Uterus (tissue), 4 donors: Measurements from ENCODE around the gene OR5AK2. TPM values are rescaled to one million over a fixed set of nuclear protein-coding genes. Genes with fewer than 3 reads are reported as not detected.
"Not testable (repeated sequence)": the region's sequence is repeated elsewhere in the genome, so short reads cannot be mapped to it uniquely, and the experiment has no call there.

Source experiments
- DNase-seq, 2 donors: peaks; one replicate each; pipeline ENCODE4 v3.0.0-alpha.2; 2019 to 2020
- H3K27ac ChIP-seq, 2 donors: fragments of 200-600 bp; sonication (generic); 1 replicate in 1 of 2; 2 replicates in 1 of 2; pipeline ENCODE4 v1.5.1; 2016 to 2018
- H3K27me3 ChIP-seq, 2 donors: fragments of 200-600 bp; sonication (generic); one replicate each; pipeline ENCODE4 v1.5.1; 2018 to 2019; ENCODE audit warnings: control low read depth in 1 of 2
- H3K36me3 ChIP-seq, 2 donors: fragments of 200-600 bp; sonication (generic); one replicate each; pipeline ENCODE4 v1.5.1; 2019; ENCODE audit warnings: control low read depth in 1 of 2
- H3K4me1 ChIP-seq, 2 donors: fragments of 200-600 bp; sonication (generic); one replicate each; pipeline ENCODE4 v1.5.1; 2018 to 2019; ENCODE audit warnings: control low read depth in 1 of 2
- H3K4me3 ChIP-seq, 2 donors: fragments of 200-600 bp; sonication (generic); 1 replicate in 1 of 2; 2 replicates in 1 of 2; pipeline ENCODE4 v1.5.1; 2018 to 2019; ENCODE audit warnings: mild to moderate bottlenecking in 1 of 2
- H3K9me3 ChIP-seq, 2 donors: fragments of 200-600 bp; sonication (generic); one replicate each; pipeline ENCODE4 v1.5.1; 2019; ENCODE audit warnings: control low read depth in 1 of 2
- POLR2A ChIP-seq, 2 donors: fragments of 450-650 bp; IDR thresholded peaks; one replicate each; pipeline ENCODE4 v1.6.1; 2016; ENCODE audit warnings: antibody characterized with exemption in 2 of 2, mild to moderate bottlenecking in 1 of 2, moderate library complexity in 1 of 2
- intact Hi-C: fragments of 100-400 bp; cut with DNase I; formaldehyde crosslinking; loops from one replicate; pipeline ENCODE4 v1.15.1; 2023; ENCODE audit warnings: low total_unique reads
- total RNA-seq, 4 donors: library from RNA; depleted of rRNA in 3 of 4; stranded (reverse); fragments of >200 nt in 3 of 4; gene quantifications; one replicate each; pipeline versions ENCODE4 v1.1.0 to v1.2.4, GENCODE V29; 2014 to 2023
- TF ChIP-seq, protein P1 (sequence below), 4 experiments: fragments of 200-600 bp in 2 of 4; fragments of 450-650 bp in 2 of 4; sonication (generic) in 2 of 4; IDR thresholded peaks; one replicate each; pipeline ENCODE4 v1.5.1; 2016 to 2019; ENCODE audit warnings: antibody characterized with exemption in 4 of 4, mild to moderate bottlenecking in 2 of 4, moderate library complexity in 1 of 4
- donor health status: DM: yes; HTN: yes; CAD: no.

Gene OR5AK2, protein sequence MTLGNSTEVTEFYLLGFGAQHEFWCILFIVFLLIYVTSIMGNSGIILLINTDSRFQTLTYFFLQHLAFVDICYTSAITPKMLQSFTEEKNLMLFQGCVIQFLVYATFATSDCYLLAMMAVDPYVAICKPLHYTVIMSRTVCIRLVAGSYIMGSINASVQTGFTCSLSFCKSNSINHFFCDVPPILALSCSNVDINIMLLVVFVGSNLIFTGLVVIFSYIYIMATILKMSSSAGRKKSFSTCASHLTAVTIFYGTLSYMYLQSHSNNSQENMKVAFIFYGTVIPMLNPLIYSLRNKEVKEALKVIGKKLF
- not detected for total RNA-seq

DNA sequence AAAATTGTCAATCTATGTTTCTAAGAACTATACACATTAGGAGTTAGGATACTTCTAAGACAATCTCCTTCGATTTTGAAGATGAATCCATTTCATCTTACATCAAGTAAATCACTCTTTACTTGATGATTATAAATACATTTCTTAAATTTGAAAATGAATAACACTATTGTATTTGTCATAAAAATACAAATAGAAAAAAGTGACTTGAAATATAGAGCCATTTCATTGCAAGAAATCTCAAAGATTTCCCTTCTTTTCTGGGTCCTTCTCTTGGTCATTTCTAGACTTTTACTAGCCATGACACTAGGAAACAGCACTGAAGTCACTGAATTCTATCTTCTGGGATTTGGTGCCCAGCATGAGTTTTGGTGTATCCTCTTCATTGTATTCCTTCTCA lies at the start of gene OR5AK2:
Gene OR5AK2, plus strand, starts transcription at position 301 of the 400 bp plus-strand sequence. Its CDS starts 0 bp downstream, at position 301.
- no peak for TF ChIP-seq POLR2A (IDR thresholded peaks at IDR 0.05)
- TF ChIP-seq, protein P1, sequence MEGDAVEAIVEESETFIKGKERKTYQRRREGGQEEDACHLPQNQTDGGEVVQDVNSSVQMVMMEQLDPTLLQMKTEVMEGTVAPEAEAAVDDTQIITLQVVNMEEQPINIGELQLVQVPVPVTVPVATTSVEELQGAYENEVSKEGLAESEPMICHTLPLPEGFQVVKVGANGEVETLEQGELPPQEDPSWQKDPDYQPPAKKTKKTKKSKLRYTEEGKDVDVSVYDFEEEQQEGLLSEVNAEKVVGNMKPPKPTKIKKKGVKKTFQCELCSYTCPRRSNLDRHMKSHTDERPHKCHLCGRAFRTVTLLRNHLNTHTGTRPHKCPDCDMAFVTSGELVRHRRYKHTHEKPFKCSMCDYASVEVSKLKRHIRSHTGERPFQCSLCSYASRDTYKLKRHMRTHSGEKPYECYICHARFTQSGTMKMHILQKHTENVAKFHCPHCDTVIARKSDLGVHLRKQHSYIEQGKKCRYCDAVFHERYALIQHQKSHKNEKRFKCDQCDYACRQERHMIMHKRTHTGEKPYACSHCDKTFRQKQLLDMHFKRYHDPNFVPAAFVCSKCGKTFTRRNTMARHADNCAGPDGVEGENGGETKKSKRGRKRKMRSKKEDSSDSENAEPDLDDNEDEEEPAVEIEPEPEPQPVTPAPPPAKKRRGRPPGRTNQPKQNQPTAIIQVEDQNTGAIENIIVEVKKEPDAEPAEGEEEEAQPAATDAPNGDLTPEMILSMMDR (IDR thresholded peaks at IDR 0.05), result no peak
- no peaks in the 10 kb centered on the region for H3K9me3 ChIP-seq
- intact Hi-C loops, result no loop called here
- no peak within 1 kb of the TSS for H3K4me3 ChIP-seq
- DNase-seq, result no peak
- no peaks in the 10 kb centered on the region for H3K4me1 ChIP-seq
- no peak within 1 kb of the TSS for H3K27ac ChIP-seq
- no peaks in the 10 kb centered on the region for H3K36me3 ChIP-seq
- no peaks in the 10 kb centered on the region for H3K27me3 ChIP-seq

DNA sequence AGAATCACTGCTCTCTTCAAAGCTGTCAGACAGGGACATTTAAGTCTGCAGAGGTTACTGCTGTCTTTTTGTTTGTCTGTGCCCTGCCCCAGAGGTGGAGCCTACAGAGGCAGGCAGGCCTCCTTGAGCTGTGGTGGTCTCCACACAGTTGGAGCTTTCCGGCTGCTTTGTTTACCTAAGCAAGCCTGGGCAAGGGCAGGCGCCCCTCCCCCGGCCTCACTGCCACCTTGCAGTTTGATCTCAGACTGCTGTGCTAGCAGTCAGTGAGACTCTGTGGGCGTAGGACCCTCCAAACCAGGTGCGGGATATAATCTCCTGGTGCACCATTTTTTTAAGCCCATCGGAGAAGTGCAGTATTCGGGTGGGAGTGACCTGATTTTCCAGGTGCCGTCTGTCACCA lies 43.2 kb upstream of the OR5AK2 start:
- intact Hi-C loops, H3K27me3 ChIP-seq, DNase-seq, H3K4me1 ChIP-seq, H3K36me3 ChIP-seq, H3K9me3 ChIP-seq, H3K4me3 ChIP-seq, H3K27ac ChIP-seq: not testable (repeated sequence)

DNA sequence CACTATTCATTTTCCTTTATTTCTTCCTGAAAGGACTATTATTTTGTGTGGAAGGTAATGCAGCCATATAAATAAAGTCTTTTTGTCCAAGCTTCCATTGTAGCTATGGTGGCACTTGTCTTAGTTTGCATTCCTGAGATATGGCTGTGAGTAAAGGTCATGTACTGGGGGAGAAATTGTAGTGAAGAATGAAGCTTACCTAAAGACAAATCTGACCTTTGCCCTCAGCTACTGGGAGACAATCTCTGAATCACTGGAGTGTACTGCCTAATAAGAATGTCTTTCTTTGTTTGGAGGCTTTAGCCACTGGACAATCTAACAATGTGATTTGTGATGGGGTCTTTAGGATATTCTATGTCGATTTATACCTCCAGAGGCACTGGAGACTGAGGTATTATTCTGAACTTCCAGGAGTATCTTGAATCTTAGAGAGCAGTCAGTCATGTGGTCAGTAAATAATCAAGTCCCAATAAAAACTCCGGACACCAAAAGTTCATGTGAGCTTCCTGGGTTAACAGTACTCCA lies 39.7 kb upstream of the OR5AK2 start:
- no peak for DNase-seq
- TF ChIP-seq, protein P1 (IDR thresholded peaks at IDR 0.05), result no peak
- Histone ChIP-seq H3K4me1 (no peaks in the 10 kb centered on the region), H3K9me3 (peaks cover 0 to 3% of the 10 kb centered on the region in 2 donors), H3K27ac (no peak overlapping the region), H3K4me3 (no peak overlapping the region), H3K27me3 (no peaks in the 10 kb centered on the region), H3K36me3 (no peaks in the 10 kb centered on the region)
- intact Hi-C loops, result no loop called here

DNA sequence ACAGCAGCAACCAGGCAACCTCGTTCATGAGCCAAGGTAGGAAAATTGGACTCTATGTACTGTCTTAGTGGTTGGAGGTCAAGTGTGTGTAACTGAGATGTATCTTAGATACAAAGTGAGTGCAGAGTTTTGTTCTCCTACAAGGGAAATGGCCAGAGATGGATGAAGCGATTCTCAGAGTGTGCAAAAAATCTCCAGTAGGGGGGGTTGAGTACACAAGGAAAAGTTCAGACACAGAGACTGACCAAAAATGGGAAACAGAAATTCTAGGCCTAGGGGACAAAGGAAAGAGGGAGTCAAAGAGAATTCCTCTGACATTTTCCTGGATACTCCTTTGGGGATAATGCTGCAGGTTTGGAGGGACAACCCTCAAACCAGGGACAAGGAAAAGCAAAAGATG lies 38.2 kb upstream of the OR5AK2 start:
- no peak overlapping the region for H3K27ac ChIP-seq
- no peaks in the 10 kb centered on the region for H3K4me1 ChIP-seq
- DNase-seq, result no peak
- H3K36me3 ChIP-seq, result no peaks in the 10 kb centered on the region
- intact Hi-C loops, result no loop called here
- no peak for TF ChIP-seq POLR2A (IDR thresholded peaks at IDR 0.05)
- TF ChIP-seq, protein P1 (IDR thresholded peaks at IDR 0.05), result no peak
- H3K4me3 ChIP-seq, result no peak overlapping the region
- H3K9me3 ChIP-seq, result peaks cover 0 to 3% of the 10 kb centered on the region in 2 donors
- no peaks in the 10 kb centered on the region for H3K27me3 ChIP-seq

DNA sequence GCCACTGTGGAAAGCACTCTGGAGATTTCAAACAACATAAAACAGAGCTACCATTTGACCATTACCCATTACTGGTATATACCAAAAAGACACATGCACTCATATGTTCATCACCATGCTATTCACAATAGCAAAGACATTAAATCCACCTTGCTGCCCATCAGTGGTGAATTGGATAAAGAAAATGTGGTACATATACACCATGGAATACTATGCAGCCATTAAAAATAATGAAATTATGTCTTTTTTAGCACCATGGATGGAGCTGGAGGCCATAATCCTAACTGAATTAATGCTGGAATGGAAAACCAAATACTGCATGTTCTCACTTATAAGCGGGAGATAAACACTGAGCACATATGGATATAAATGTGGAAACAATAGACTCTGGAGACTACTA lies 34.8 kb upstream of the OR5AK2 start:
- H3K27ac ChIP-seq, H3K4me3 ChIP-seq, H3K36me3 ChIP-seq, DNase-seq, H3K27me3 ChIP-seq, intact Hi-C loops, H3K4me1 ChIP-seq, H3K9me3 ChIP-seq: not testable (repeated sequence)

DNA sequence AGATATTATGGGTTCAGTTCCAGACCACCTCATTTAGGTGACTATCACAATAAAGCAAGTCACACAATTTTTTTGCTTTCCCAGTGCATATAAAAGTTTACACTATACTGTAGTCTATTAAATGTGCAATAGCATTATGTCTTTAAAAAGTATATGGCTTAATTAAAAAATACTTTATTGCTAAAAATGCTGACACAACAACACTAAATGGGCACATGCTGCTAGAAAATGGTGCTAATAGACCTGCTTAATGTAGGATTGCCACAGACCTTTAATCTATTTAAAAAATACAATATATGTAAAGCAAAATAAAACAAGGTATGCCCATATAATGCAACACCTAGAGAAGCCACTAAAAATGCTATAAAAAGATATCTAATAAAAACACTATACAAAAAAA lies 27.1 kb upstream of the OR5AK2 start:
- no peaks in the 10 kb centered on the region for H3K4me1 ChIP-seq
- intact Hi-C loops, result no loop called here
- no peaks in the 10 kb centered on the region for H3K27me3 ChIP-seq
- no peak overlapping the region for H3K4me3 ChIP-seq
- H3K9me3 ChIP-seq, result no peaks in the 10 kb centered on the region
- no peak overlapping the region for H3K27ac ChIP-seq
- H3K36me3 ChIP-seq, result no peaks in the 10 kb centered on the region
- no peak for DNase-seq
- TF ChIP-seq, protein P1 (IDR thresholded peaks at IDR 0.05), result no peak
- no peak for TF ChIP-seq POLR2A (IDR thresholded peaks at IDR 0.05)
